SK-N-SH (cell line): ENCODE measurements around the gene KLHL35. TPM values are rescaled to one million over a fixed set of nuclear protein-coding genes. Genes with fewer than 3 reads are reported as not detected.

ENCODE experiments used
- CTCF ChIA-PET: fragments of 300-600, 350-600 bp; formaldehyde crosslinking; extraction: SDS; loops from one replicate; lab custom pipeline; 2021; lab: Yijun Ruan, JAX
- POLR2A ChIA-PET: fragments of 350-600 bp; sonication (Branson Sonifier 250); formaldehyde crosslinking; extraction: SDS; loops from one replicate; lab custom pipeline; 2020; ENCODE audit warnings: antibody characterized with exemption, inconsistent platforms; lab: Yijun Ruan, JAX
- DNase-seq: peaks from one replicate; pipeline ENCODE4 v3.0.0; 2012
- H2AFZ ChIP-seq: fragments of 200-600 bp; sonication (generic); 2 replicates; pipeline ENCODE4 v1.8.1; 2016; ENCODE audit warnings: antibody characterized with exemption, mild to moderate bottlenecking, low read depth
- H3F3A ChIP-seq: fragments of 200-600 bp; sonication (generic); replicated peaks from 2 replicates; pipeline ENCODE3; 2016; ENCODE audit warnings: antibody characterized with exemption, mild to moderate bottlenecking; ENCODE audit not compliant: insufficient read depth
- H3K27ac ChIP-seq, 2 experiments: fragments of 200-500 bp in 1 of 2; fragments of 200-600 bp in 1 of 2; sonication (Bioruptor generic) in 1 of 2; sonication (generic), shearing (Covaris generic) in 1 of 2; 2 replicates each; pipeline versions ENCODE4 v1.5.1 to v1.6.1; 2014 to 2016; ENCODE audit warnings: low read depth in 2 of 2, inconsistent platforms in 1 of 2, low read length in 1 of 2, mild to moderate bottlenecking in 1 of 2, mixed read lengths in 1 of 2
- H3K27me3 ChIP-seq: fragments of 200-600 bp; sonication (generic), shearing (Covaris generic); 2 replicates; pipeline ENCODE4 v1.6.1; 2016; ENCODE audit warnings: mixed run types; ENCODE audit not compliant: insufficient read depth
- H3K36me3 ChIP-seq, 2 experiments: fragments of 200-500 bp in 1 of 2; fragments of 200-600 bp in 1 of 2; sonication (Bioruptor generic) in 1 of 2; sonication (generic) in 1 of 2; replicated peaks in 1 of 2; 2 replicates each; pipeline versions ENCODE3 to v1.5.1; 2014 to 2016; ENCODE audit warnings: low read length in 1 of 2, mild to moderate bottlenecking in 1 of 2; ENCODE audit not compliant: insufficient read depth in 2 of 2, control insufficient read depth in 1 of 2
- H3K4me1 ChIP-seq, 2 experiments: fragments of 200-500 bp in 1 of 2; fragments of 200-600 bp in 1 of 2; sonication (Bioruptor generic) in 1 of 2; sonication (generic), shearing (Covaris generic) in 1 of 2; 2 replicates each; pipeline versions ENCODE4 v1.5.1 to v1.6.1; 2014 to 2016; ENCODE audit warnings: low read depth in 1 of 2, low read length in 1 of 2, mixed run types in 1 of 2; ENCODE audit not compliant: insufficient read depth in 2 of 2, control insufficient read depth in 1 of 2
- H3K4me2 ChIP-seq: fragments of 200-600 bp; sonication (generic), shearing (Covaris generic); 2 replicates; pipeline ENCODE4 v1.6.1; 2017; ENCODE audit warnings: mixed run types
- H3K4me3 ChIP-seq, 2 experiments: fragments of 200-500 bp in 1 of 2; fragments of 200-600 bp in 1 of 2; sonication (Bioruptor generic) in 1 of 2; sonication (generic), shearing (Covaris generic) in 1 of 2; 2 replicates each; pipeline versions ENCODE4 v1.5.1 to v1.8.1; 2014 to 2016; ENCODE audit warnings: low read depth in 2 of 2, inconsistent platforms in 1 of 2, low read length in 1 of 2, mild to moderate bottlenecking in 1 of 2, mixed read lengths in 1 of 2, moderate library complexity in 1 of 2
- H3K79me2 ChIP-seq: fragments of 200-600 bp; sonication (generic); 2 replicates; pipeline ENCODE4 v1.8.1; 2017; ENCODE audit warnings: mild to moderate bottlenecking; ENCODE audit not compliant: insufficient read depth
- H3K9ac ChIP-seq: fragments of 200-600 bp; sonication (generic); 2 replicates; pipeline ENCODE4 v1.6.1; 2017; ENCODE audit warnings: mixed run types
- H3K9me2 ChIP-seq: fragments of 200-600 bp; sonication (generic); 2 replicates; pipeline ENCODE4 v1.6.1; 2017; ENCODE audit warnings: mixed run types
- H3K9me3 ChIP-seq: fragments of 200-600 bp; sonication (generic); 2 replicates; pipeline ENCODE4 v1.6.1; 2017; ENCODE audit warnings: mixed run types, mild to moderate bottlenecking, moderate library complexity
- H4K20me1 ChIP-seq: fragments of 200-600 bp; sonication (generic); 2 replicates; pipeline ENCODE4 v1.6.1; 2017; ENCODE audit warnings: mild to moderate bottlenecking, mixed run types; ENCODE audit not compliant: insufficient read depth
- CTCF ChIP-seq: fragments of 200-600 bp; sonication (generic); IDR thresholded peaks from 2 replicates; pipeline ENCODE4 v1.6.1; 2017; ENCODE audit warnings: antibody characterized with exemption, mild to moderate bottlenecking, moderate library complexity
- ELF1 ChIP-seq: IDR thresholded peaks from 2 replicates; pipeline ENCODE4 v1.4.0; 2012
- EZH2phosphoT487 ChIP-seq: fragments of 200-600 bp; sonication (generic); IDR thresholded peaks from 2 replicates; pipeline ENCODE4 v1.6.1; 2017; ENCODE audit warnings: low read depth, mixed run types, mild to moderate bottlenecking, antibody characterized with exemption, moderate library complexity, borderline replicate concordance
- FOXJ3 ChIP-seq: sonication (generic); formaldehyde crosslinking; IDR thresholded peaks from 2 replicates; pipeline ENCODE4 v1.5.1; 2020; ENCODE audit warnings: mild to moderate bottlenecking, missing genetic modification reagents
- FOXM1 ChIP-seq: IDR thresholded peaks from 2 replicates; pipeline ENCODE4 v1.4.0; 2012; ENCODE audit warnings: low read depth, mild to moderate bottlenecking
- IRF3 ChIP-seq: fragments of 150-350 bp; IDR thresholded peaks from 2 replicates; pipeline ENCODE4 v1.6.1; 2016; ENCODE audit warnings: mild to moderate bottlenecking, low read depth, low read length
- JUND ChIP-seq: IDR thresholded peaks from 2 replicates; pipeline ENCODE4 v1.4.0; 2012
- MXI1 ChIP-seq: IDR thresholded peaks from 2 replicates; pipeline ENCODE4 v1.6.1; 2012; ENCODE audit warnings: mild to moderate bottlenecking, low read depth, low read length, improper control_type of control experiment
- NFIC ChIP-seq: IDR thresholded peaks from 2 replicates; pipeline ENCODE4 v1.4.0; 2012; ENCODE audit warnings: borderline replicate concordance
- NRF1 ChIP-seq: IDR thresholded peaks from 2 replicates; pipeline ENCODE4 v1.6.1; 2012; ENCODE audit warnings: low read depth, mild to moderate bottlenecking, low read length
- PBX3 ChIP-seq: IDR thresholded peaks from 2 replicates; pipeline ENCODE4; 2012
- POLR2AphosphoS5 ChIP-seq: IDR thresholded peaks from 2 replicates; pipeline ENCODE4 v1.6.1; 2012; ENCODE audit warnings: low read depth, low read length
- RAD21 ChIP-seq: IDR thresholded peaks from 2 replicates; pipeline ENCODE4 v1.6.1; 2012; ENCODE audit warnings: mild to moderate bottlenecking, low read length
- RFX5 ChIP-seq: IDR thresholded peaks from 2 replicates; pipeline ENCODE4 v1.6.1; 2012; ENCODE audit warnings: mild to moderate bottlenecking, improper control_type of control experiment, low read length
- SIN3A ChIP-seq: IDR thresholded peaks from 2 replicates; pipeline ENCODE4 v1.6.1; 2012; ENCODE audit warnings: low read depth, mild to moderate bottlenecking, low read length, moderate library complexity, borderline replicate concordance
- TCF12 ChIP-seq: IDR thresholded peaks from 2 replicates; pipeline ENCODE4 v1.4.0; 2012
- TEAD4 ChIP-seq: IDR thresholded peaks from 2 replicates; pipeline ENCODE4 v1.4.0; 2012; ENCODE audit warnings: mild to moderate bottlenecking, borderline replicate concordance; ENCODE audit not compliant: insufficient read depth
- USF2 ChIP-seq: fragments of 150-350 bp; IDR thresholded peaks from 2 replicates; pipeline ENCODE4 v1.6.1; 2017; ENCODE audit warnings: antibody characterized with exemption, low read length, low read depth, borderline replicate concordance
- WGBS: methylation state at CpG from one replicate; pipeline ENCODE4 v1.1.6; 2017; ENCODE audit warnings: low lambda C conversion rate; 5-methylcytosine and 5-hydroxymethylcytosine counted together
- polyA plus RNA-seq, 3 experiments: library from polyadenylated mRNA; depleted of rRNA; stranded (reverse); fragments of >200 nt; gene quantifications; 2 replicates each; pipeline ENCODE4 v1.2.3, GENCODE V29; 2012

KLHL35 gene
- polyA plus RNA-seq, 1 of the 3 experiments (the other 2 are of a cell fraction): 1.7 TPM

GRCh38 chr11:75387736-75388294 is 45.2 kb downstream of the KLHL35 start (continued):
- TF ChIP-seq NRF1: no peak
- no peak for TF ChIP-seq FOXM1
- no peak for TF ChIP-seq USF2
- no peak for TF ChIP-seq IRF3
- TF ChIP-seq, all 33 proteins: peak for 0

GRCh38 chr11:75386942-75387630 is 45.9 kb downstream of the KLHL35 start:
- Histone ChIP-seq H4K20me1 (no peaks in the 10 kb centered on the region), H3K4me1 (peaks cover 0 to 9% of the 10 kb centered on the region in 2 experiments; a peak in 1 of 4 replicates), H3K9me2 (no peaks in the 10 kb centered on the region), H3K4me2 (no peak overlapping the region), H3K27me3 (no peaks in the 10 kb centered on the region), H3K79me2 (no peaks in the 10 kb centered on the region), H3K27ac (no peak overlapping the region), H3K9ac (no peak overlapping the region)
- 37% methylated on average over 3 of the region's 3 CpGs for WGBS
- ChIA-PET POLR2A (no interaction called here), CTCF (interaction anchor here (1.1 to 24.8 kb wide), 13 partner anchors 12 to 160 kb away, joined by 3 to 701 read pairs (median 15); partner anchors contain the start of genes KLHL35 and RPS3)
- DNase-seq: no peak
- no peak for TF ChIP-seq ELF1
- TF ChIP-seq CTCF: no peak
- no peak for TF ChIP-seq NFIC
- TF ChIP-seq RAD21: no peak
- no peak for TF ChIP-seq TCF12
- TF ChIP-seq EZH2phosphoT487: no peak
- TF ChIP-seq MXI1: no peak
- TF ChIP-seq RFX5: no peak
- TF ChIP-seq SIN3A: no peak
- TF ChIP-seq FOXJ3 (CRISPR knock-in tag): no peak
- TF ChIP-seq JUND: no peak
- no peak for TF ChIP-seq PBX3
- no peak for TF ChIP-seq TEAD4
- no peak for TF ChIP-seq POLR2AphosphoS5
- TF ChIP-seq, all 33 proteins: peak for 0
- H3K4me3 ChIP-seq: no peak overlapping the region
- no peaks in the 10 kb centered on the region for H3K9me3 ChIP-seq
- H2AFZ ChIP-seq: no peak overlapping the region
- H3K36me3 ChIP-seq: no peaks in the 10 kb centered on the region
- no peaks in the 10 kb centered on the region for H3F3A ChIP-seq
